HG03565 (cell line): ENCODE results near the gene SETD1B.

Source experiments
- ATAC-seq: cut with Tn5 transposase; IDR thresholded peaks from one replicate; pipeline ENCODE4 v1.9.1; 2021; ENCODE audit warnings: mild to moderate bottlenecking, moderate library complexity; ENCODE audit not compliant: unreplicated experiment

The SETD1B gene

GRCh38 chr12:121794534-121795033, 9.2 kb upstream of the SETD1B start:
- no peak for ATAC-seq

DNA sequence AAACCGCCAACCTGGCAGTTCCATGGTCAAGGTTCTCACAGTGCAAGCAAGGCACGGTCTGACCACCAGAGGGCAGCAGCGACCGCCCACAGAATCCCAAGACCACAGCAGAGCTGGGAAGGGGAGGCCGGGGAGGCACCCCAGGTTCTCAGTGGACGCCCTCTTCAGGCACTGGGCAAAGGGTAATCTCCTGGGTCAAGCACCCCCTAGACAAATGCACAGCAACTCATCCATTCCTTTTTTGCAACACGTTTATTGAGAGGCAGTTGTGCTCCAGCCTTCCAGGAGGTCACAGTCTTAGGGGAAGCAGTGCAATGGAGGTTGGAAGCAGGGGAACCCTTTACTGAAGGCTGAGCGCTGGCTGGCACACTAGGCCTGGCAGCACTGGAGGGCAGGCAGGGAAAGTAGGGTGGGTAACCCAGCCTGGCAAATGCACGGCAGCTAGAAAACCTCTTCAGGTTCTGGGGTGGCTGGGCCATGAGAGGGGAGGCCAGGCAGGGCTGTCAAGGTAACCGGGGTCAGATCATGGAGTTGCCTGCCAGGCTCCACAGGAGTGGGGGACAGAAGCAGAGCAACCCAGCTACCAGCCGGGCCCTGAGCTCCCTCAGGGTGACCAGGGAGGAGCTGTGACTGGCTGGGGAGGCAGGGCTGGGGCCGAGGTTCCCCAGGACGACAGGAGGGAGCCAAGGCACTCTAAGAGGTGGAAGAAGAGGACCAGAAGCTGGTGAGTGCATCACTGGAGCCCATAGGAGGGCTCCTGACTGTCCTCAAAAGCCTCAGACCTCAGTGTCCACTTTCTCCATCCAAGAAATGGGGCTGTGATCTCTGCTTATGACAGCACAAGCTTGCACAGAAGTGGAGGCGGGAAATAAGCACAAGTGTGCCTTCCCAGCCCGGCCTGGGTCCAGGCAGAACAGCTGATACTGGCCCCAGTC, 8.5 kb upstream of the SETD1B start:
- ATAC-seq, result no peak

DNA sequence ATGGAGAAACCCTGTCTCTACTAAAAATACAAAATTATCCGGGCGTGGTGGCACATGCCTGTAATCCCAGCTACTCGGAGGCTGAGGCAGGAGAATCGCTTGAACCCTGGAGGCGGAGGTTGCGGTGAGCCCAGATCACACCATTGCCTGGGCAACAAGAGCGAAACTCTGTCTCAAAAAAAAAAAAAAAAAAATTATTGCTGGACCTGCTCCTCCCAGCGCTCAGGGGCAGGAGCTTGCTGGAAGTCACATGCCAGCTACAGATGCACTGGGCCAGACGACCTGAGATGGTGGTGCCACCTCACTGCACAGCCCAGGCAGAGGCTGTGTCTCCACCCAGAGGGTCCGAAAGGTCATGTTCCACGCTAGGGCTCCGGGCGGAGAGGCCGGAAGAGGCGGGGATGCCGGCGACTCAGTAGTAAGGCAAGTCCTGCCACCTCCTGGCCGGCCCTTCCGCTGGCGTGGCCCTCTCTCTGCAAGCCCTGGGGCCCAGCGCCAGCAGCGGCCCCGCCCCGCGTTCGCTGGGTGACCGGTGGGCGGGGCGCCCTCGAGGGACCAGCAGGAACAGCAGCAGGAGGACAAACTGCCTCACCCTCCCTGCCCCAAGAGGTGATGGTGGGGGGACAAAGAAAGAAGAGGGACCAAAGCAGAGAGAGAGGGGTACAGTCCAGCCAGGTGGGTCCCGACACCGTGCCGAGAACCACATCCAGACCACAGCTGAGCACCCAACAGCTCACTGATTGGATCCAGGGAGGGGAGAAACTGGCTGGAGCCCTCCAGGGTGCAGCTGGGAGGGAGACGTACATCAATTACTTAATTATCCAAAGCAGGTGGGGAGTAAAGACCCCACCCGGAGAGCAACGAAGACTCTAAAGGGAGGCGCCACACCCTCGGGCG, 6.7 kb upstream of the SETD1B start:
- ATAC-seq, result no peak

DNA sequence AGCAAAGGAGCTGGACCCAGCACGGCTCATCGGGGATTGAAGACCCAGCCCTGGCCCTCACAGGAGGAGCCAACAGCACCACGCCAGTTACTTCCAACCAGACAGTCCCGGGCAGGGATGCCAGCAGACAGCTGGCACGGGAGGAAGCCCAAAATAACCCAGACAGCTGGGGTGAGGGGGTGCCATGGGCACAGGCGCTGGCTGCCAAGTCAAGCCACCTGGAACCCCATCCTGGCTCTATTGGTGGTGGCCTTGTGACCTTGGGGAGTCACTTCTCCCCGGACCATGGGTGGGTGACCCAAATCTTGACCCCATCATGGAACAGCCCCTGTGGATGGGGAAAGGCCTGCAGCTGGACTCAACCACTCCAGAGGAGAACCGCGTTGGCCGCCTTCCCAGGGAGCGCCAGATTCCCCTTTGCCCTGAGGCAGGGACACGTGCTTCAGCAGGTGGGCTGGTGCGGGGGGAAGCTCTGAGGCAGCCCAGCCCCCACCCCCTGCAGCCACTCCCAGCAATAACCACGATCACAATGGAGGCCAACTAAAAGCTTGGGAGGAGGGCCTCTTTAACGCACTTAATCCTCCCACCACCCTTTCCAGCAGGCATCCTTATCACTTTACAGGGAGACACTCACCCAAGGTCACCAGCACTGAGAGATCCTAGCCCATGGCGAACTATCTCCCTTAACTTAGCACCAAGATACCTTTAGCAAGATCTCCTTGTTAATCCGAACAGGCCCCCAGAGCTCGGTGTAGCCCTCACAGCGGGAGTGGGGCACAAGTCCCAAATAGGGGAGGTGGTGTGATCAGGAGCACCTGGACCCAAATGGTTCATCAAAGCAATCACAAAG, 5.6 kb upstream of the SETD1B start:
- no peak for ATAC-seq

- ATAC-seq, result no peak
Measured at GRCh38 chr12:121798787-121799155, 5.0 kb upstream of the SETD1B start.

- ATAC-seq, result no peak
Measured at GRCh38 chr12:121799156-121799841, 4.5 kb upstream of the SETD1B start.

GRCh38 chr12:121799842-121800693, 3.7 kb upstream of the SETD1B start:
- ATAC-seq, result no peak

GRCh38 chr12:121800694-121801594, 2.9 kb upstream of the SETD1B start:
- ATAC-seq, result no peak

DNA sequence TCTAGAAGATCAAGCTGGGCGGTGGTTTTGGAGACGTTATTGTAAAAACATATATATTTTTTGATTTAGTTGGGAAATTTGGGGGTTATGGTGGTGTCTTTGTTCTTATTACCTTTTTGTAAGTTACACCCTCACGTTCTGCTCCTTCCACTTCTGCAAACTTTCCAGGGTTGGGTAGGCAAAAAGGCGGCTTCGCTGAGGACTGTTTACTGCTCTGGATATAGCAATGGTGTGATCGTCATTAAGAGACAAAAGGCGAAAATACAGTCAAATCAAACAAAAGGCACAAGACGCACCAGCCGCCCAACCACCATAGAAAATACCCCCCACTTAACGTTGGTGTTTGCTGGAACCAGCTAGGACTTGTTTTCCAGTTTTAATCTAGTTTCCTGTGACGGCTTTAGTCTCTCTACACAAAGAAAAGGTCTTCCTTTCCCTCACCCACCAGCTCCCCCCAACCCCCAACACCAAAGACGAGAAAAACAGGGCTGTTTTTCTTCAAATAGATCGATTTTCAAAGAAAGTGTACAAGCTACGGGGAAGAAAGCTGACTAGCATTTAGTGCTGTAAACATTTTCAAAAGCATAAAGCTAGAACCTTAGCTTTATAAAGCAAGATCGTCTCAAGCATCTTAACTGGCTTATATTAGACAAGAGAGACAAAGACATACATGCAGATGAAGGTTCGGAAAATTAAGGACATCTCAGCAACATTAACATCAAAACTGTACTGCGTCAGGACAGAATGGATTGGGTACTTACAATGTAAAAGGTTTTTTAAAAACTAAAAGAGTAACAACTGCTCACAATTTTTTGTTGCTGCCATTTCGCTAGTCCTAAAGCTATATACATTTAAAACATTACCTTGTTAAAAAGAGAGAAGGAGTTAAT, 2.0 kb upstream of the SETD1B start:
- ATAC-seq, result no peak

GRCh38 chr12:121802485-121802842, 1.3 kb upstream of the SETD1B start:
- ATAC-seq, result no peak

- peak; percentile 37 for ATAC-seq
Measured at GRCh38 chr12:121802843-121803698, 738 bp upstream of the SETD1B start.

- ATAC-seq, result no peak
Measured at GRCh38 chr12:121804417-121805111, 755 bp downstream of the SETD1B start.

GRCh38 chr12:121805171-121806008, 1.6 kb downstream of the SETD1B start:
- ATAC-seq, result no peak

GRCh38 chr12:121806009-121806545, 2.3 kb downstream of the SETD1B start:
- no peak for ATAC-seq
